Nucleus accumbens (tissue), 56 donors: ENCODE data around the gene TBL3.

Experiments used
- DNase-seq, 56 donors: peaks; one replicate each; lab custom pipeline; 2025; lab: John Stamatoyannopoulos, UW

TBL3 gene

GRCh38 chr16:1980770-1981087, 8.9 kb downstream of the TBL3 start:
- DNase-seq, result no peak

DNA sequence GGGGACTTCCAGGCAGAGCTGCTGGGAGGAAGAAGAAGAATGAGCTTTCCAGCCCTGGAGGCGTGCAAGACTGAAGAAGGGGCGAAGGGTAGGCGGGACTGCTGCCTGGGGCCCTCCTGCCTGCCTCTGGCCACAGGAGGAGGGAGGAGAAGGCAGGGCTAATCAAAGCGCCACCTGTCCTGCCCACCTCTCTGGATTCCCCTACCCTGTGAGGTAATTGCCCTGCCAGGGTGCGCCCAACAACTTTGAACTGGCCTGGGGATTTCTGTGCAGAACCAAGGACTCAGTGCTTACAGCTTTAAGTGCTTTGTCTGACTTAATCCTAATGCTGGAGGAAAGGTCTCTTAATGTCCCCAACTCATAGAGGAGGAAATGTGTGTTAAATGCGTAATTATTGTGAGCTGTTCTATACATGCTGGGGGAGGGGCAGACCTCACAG, 9.6 kb downstream of the TBL3 start, which contains the start of gene NOXO1:
TSS of gene NOXO1 (minus strand) at position 72 of the 439 bp plus-strand sequence. CDS start 290 bp downstream, outside the sequence.
- DNase-seq, result no peak

DNA sequence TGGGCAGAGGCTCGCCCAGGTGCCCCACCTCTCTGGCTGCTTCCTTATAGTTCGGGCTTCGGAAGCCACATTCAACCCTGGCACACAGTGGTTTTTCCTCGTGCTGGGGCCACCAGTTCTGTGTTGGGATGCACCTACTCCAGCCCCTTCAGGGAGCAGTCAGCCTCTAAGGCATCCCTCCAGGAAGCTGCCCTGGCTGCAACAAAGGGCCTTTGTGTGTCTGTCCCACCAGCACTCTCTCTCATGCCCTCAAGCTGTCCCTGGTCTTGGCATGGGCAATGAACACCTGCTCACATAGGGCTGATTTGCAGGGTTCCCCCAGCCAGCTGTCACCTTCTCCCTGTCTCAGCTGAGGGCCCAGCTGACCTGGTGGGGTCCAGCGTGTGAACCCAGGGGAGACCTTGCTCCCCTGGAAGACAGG, 10.2 kb downstream of the TBL3 start:
- peak in 22 of 56 donors; percentile 6 to 58 (median 20) for DNase-seq

DNA sequence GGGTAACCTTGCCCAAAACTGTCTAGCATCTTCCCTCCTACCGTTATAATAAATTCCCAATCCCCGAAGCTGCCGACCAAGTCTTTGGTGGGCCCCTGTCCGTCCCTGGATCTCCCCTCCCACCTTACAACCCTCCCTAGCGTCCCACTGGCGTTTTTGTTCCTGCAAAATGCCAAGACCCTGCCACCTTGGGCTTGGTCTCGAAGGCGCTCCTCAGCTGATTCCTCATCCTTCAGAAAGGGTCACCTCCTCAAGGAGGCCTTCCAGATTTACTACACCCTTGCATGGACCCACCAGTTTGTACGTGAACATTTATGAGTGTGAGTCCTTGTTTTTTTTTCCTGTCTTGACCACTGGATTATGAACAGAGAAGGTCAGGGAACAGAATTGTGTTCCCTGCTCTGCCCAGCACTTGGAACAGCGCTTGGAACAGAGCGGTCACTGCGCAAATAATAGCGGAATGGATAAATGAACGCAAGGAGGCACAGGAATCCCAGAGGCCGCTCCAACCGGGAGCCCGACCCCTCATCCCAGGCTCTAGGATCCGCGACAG, 11.2 kb downstream of the TBL3 start:
- no peak for DNase-seq

- DNase-seq, result peak in 55 of 56 donors; percentile 36 to 91 (median 77)
Observed at GRCh38 chr16:1983544-1984346, 11.9 kb downstream of the TBL3 start, which contains the start of gene GFER. Gene GFER (plus strand): TSS chr16:1984193. CDS start chr16:1984219, 26 bp downstream.

- peak in 12 of 56 donors; percentile 34 to 59 (median 50) for DNase-seq
Observed at GRCh38 chr16:1984347-1985225, 12.7 kb downstream of the TBL3 start.

GRCh38 chr16:1985466-1986150, 13.8 kb downstream of the TBL3 start:
- DNase-seq, result no peak

DNA sequence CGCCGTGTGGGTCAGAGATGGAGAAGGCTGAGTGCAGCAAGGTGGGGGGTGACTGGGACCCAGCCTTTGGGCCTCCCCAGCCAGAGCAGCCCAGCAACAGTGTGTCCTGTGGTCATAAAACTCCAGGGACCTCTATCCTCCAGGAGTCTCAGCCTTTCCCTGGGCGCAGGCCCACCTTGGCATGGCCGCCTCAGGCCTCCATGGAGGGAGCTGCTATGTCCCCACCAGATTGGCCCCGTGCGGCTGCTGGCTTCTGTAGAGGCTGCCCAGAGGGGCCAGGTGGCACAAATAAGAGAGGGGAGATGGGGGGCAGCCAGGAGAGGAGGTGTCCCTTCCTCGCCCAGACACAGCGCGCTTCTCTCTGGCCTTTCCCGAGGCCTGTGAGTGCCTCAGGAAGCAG, 15.3 kb downstream of the TBL3 start:
- no peak for DNase-seq

- peak in 1 of 56 donors; percentile 24 for DNase-seq
Observed at GRCh38 chr16:1989209-1990100, 17.6 kb downstream of the TBL3 start, which contains the start of gene SYNGR3. Gene SYNGR3 (plus strand): TSS chr16:1989970. CDS start chr16:1990103, 133 bp downstream.

DNA sequence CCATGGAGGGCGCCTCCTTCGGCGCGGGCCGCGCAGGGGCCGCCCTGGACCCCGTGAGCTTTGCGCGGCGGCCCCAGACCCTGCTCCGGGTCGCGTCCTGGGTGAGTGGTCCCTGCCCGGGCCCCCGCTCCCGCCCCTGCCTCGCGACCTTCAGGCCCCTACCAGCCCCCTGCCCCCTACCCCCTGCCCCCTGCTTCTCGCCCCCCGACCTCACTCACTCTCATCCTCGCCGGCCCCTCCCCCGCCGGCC, 18.2 kb downstream of the TBL3 start:
- no peak for DNase-seq

DNA sequence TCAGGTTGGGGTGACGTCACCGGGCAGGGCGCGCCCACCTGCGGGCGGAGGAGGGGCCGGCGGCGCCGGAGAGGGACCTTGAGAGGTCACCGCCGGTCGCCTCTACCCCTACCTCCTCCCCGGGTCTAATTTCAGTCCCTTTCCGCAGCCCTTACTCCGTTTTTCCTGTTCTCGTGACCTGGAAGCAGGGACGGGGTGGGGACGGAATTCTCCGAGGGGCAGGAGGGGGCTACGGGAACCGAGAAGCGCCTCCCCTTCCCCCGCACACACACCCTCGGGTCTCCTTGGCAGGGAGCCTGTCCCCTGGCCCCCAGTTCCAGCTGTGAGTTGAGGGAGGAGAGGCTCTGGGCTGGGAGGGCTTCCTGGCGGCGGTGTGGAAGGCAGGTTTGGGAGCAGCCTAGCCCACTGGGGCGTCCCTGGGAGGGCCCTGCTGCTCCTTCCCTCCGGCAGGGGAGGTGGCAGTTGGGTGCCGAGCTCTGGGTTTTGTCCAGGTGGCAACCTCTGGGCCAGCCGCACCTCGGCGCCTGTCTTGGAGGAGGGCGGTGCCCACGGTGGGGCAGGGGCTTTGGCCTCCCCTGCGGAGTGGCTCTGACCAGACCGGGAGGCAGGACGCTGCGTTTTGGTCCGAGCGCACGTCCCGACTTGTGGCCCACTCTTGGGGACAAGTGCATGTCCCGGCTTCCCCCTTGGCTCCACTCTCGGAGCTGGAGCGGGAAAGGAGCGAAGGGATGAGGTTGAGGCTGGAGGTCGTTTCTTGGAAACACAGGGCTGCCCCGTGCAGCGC, 18.7 kb downstream of the TBL3 start:
- peak in 3 of 56 donors; percentile 30 to 46 (median 41) for DNase-seq

DNA sequence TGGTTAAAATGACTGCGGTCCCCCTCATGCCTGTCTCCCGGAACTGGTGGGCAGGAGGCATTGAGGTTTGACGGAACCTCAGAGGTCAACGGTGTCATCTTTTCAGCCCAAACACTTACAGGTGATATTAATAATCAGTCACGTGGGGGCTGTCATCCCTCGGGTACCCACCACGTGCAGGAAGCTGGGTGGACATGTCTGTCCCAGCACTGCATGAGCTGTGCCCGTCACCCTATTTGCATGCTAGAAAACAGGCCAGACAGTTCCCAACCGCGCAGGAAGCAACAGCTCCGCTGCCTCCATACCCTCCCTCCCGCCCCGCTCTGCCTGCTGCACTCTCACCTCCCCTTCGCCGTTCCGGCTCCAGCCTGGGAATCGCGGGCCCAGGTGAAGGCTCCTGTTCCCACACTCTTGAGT, 19.3 kb downstream of the TBL3 start:
- no peak for DNase-seq

DNA sequence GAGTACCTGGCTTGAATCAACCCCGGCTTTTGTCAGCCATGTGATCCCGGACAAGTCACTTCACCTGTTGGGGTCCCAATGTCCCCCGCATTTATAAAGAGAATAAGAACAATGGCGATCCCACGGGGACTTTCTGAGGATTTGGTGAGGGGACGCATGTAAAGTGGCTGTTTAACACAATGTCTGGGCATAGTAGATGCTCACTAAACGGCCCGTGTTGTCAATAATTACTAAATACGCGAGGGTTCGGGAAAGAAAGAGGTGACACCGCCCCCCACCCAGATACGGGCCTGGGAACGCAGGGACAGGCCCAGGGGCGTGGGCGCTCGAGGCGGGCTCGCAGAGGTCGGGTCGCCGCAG, 19.7 kb downstream of the TBL3 start:
- no peak for DNase-seq

- DNase-seq, result peak in 55 of 56 donors; percentile 34 to 94 (median 80)
Observed at GRCh38 chr16:1991948-1992703, 20.3 kb downstream of the TBL3 start.

- DNase-seq, result no peak
Observed at GRCh38 chr16:1992704-1993317, 21.0 kb downstream of the TBL3 start.

DNA sequence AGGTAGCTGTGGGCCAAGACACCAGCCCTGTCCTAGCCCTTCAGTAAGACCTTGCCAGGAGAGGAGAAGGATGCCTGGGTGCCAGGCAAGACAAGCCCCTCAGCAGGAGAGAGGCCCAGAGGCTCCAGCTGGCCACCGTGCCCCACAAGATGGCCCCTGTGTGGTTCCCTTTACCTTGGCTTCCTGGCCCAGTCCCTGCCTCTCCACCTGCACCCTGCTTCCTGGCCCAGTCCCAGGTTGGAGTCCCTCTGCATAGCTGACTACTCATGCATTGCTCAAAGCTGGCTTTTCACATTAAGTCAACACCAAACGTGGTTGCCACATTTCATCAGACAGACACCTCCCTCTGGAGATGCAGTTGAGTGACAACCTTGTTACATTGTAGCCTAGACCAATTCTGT, 21.9 kb downstream of the TBL3 start:
- DNase-seq, result no peak
